Dedifferentiated amniotic fluid mesenchymal stem cell (primary cell): Measurements from ENCODE around the gene MEAF6.

ENCODE experiments used
- DNase-seq: peaks from one replicate; pipeline ENCODE4 v3.0.0-alpha.2; 2016; ENCODE audit errors: extremely low spot score

MEAF6 gene

GRCh38 chr1:37474046-37474696 lies 40.4 kb downstream of the MEAF6 start, which contains the start of gene ZC3H12A:
Gene ZC3H12A (plus strand): TSS chr1:37474580. CDS start chr1:37475497, 917 bp downstream.
- DNase-seq = peak; percentile 71

- DNase-seq = no peak
These were observed 41.0 kb downstream of the MEAF6 start for GRCh38 chr1:37473431-37474045.

GRCh38 chr1:37472994-37473393 lies 41.6 kb downstream of the MEAF6 start:
- no peak for DNase-seq

- DNase-seq = no peak
These were observed 42.3 kb downstream of the MEAF6 start for GRCh38 chr1:37472281-37472680.

GRCh38 chr1:37471345-37472231 lies 43.0 kb downstream of the MEAF6 start:
- DNase-seq = peak; percentile 83

- DNase-seq = no peak
These were observed 45.2 kb downstream of the MEAF6 start for GRCh38 chr1:37469386-37469785.

- no peak for DNase-seq
These were observed 46.5 kb downstream of the MEAF6 start for GRCh38 chr1:37468037-37468436.

GRCh38 chr1:37465593-37466517 lies 48.7 kb downstream of the MEAF6 start:
- no peak for DNase-seq

GRCh38 chr1:37464443-37464842 lies 50.1 kb downstream of the MEAF6 start:
- DNase-seq = no peak

GRCh38 chr1:37461698-37462436 lies 52.7 kb downstream of the MEAF6 start:
- no peak for DNase-seq

- no peak for DNase-seq
These were observed 56.0 kb downstream of the MEAF6 start for GRCh38 chr1:37458551-37458950.

GRCh38 chr1:37456614-37457013 lies 58.0 kb downstream of the MEAF6 start:
- DNase-seq = no peak

- DNase-seq = no peak
These were observed 59.0 kb downstream of the MEAF6 start for GRCh38 chr1:37455516-37455915.

- no peak for DNase-seq
These were observed 60.9 kb downstream of the MEAF6 start for GRCh38 chr1:37453647-37454046.

- no peak for DNase-seq
These were observed 62.1 kb downstream of the MEAF6 start for GRCh38 chr1:37452416-37452815.

- DNase-seq = no peak
These were observed 64.6 kb downstream of the MEAF6 start for GRCh38 chr1:37449936-37450335.

GRCh38 chr1:37448691-37449417 lies 65.7 kb downstream of the MEAF6 start:
- DNase-seq = no peak

- DNase-seq = no peak
These were observed 66.4 kb downstream of the MEAF6 start for GRCh38 chr1:37448185-37448584.

- no peak for DNase-seq
These were observed 67.7 kb downstream of the MEAF6 start for GRCh38 chr1:37446874-37447273.

- DNase-seq = no peak
These were observed 71.9 kb downstream of the MEAF6 start for GRCh38 chr1:37442644-37443043.
